ENCODE results near the gene SST. TPM values are rescaled to one million over a fixed set of nuclear protein-coding genes. Genes with fewer than 3 reads are reported as not detected.
A peak's percentile ranks its signal among the peaks of the same experiment; 100 is the strongest.
"Not testable (repeated sequence)": the region's sequence is repeated elsewhere in the genome, so short reads cannot be mapped to it uniquely, and the experiment has no call there.

Gene SST
- total RNA-seq, 4 donors from 2014 or later = not detected

- Histone ChIP-seq H3K4me1 (no peaks in the 10 kb centered on the region), H3K9me3 (no peaks in the 10 kb centered on the region), H3K4me3 (no peak overlapping the region), H3K27me3 (peaks cover 0 to 32% (median 0%) of the 10 kb centered on the region in 4 donors), H3K36me3 (no peaks in the 10 kb centered on the region), H3K27ac (no peak overlapping the region)
- no peak for DNase-seq
- intact Hi-C loops (cut with DNase I) = loop anchor here (5.0 kb wide), 1 partner anchor 463 kb away; no protein-coding TSS in a partner anchor
- WGBS, 2 donors = 52 to 57% methylated on average over 2 of the region's 2 CpGs
- TF ChIP-seq, protein P1, sequence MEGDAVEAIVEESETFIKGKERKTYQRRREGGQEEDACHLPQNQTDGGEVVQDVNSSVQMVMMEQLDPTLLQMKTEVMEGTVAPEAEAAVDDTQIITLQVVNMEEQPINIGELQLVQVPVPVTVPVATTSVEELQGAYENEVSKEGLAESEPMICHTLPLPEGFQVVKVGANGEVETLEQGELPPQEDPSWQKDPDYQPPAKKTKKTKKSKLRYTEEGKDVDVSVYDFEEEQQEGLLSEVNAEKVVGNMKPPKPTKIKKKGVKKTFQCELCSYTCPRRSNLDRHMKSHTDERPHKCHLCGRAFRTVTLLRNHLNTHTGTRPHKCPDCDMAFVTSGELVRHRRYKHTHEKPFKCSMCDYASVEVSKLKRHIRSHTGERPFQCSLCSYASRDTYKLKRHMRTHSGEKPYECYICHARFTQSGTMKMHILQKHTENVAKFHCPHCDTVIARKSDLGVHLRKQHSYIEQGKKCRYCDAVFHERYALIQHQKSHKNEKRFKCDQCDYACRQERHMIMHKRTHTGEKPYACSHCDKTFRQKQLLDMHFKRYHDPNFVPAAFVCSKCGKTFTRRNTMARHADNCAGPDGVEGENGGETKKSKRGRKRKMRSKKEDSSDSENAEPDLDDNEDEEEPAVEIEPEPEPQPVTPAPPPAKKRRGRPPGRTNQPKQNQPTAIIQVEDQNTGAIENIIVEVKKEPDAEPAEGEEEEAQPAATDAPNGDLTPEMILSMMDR (IDR thresholded peaks at IDR 0.05) = no peak
These were observed 14.7 kb upstream of the SST start for GRCh38 chr3:187684880-187685279.

DNA sequence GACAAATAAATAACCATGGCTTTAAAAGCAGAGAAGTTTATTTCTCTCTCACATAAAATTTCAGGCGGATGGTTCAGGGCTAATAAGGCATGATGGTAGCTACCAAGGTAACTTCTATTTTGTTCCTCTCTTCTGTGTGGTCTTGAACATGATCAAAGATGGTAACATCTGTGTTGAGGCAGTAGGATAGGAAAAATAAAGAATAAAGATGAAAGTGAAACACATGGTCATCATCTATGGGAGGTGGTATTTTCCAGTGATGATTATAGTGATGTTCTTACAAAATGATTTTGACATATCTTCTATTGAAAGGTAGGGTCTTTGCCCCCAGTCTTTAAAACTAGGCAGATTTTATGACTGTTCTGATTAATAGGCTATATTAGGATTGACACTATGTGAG, 14.2 kb upstream of the SST start:
- no peaks in the 10 kb centered on the region for H3K36me3 ChIP-seq
- H3K27me3 ChIP-seq = peaks cover 0 to 35% (median 0%) of the 10 kb centered on the region in 4 donors
- no peak overlapping the region for H3K4me3 ChIP-seq
- WGBS, 2 donors = 91 to 95% methylated on average over 1 of the region's 1 CpG
- no peak for TF ChIP-seq POLR2A (IDR thresholded peaks at IDR 0.05)
- TF ChIP-seq, protein P1 (IDR thresholded peaks at IDR 0.05) = no peak
- no peak overlapping the region for H3K27ac ChIP-seq
- no peak for DNase-seq
- intact Hi-C loops (cut with DNase I) = loop anchor here (5.0 kb wide), 1 partner anchor 462 kb away; no protein-coding TSS in a partner anchor
- H3K4me1 ChIP-seq = peaks cover 0 to 3% (median 0%) of the 10 kb centered on the region in 3 donors
- H3K9me3 ChIP-seq = no peaks in the 10 kb centered on the region

DNA sequence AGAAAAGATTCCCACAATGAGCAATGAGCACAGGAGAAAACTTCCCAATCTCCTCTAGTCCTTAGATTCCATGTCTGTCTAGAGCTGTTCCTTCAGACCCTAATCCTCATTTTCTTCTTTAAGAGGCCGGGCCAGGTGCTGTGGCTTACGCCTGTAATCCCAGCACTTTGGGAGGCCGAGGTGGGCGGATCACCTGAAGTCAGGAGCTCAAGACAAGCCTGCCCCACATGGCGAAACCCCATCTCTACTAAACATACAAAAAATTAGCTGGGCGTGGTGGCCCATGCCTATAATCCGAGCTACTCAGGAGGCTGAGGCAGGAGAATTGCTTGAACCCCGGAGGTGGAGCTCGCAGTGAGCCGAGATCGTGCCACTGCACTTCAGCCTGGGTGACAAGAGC, 11.6 kb upstream of the SST start:
- H3K36me3 ChIP-seq, H3K9me3 ChIP-seq, H3K4me1 ChIP-seq, DNase-seq, H3K4me3 ChIP-seq, H3K27ac ChIP-seq: not testable (repeated sequence)
- 77 to 86% methylated on average over 9 to 10 of the region's 11 CpGs for WGBS, 2 donors
- intact Hi-C loops (cut with DNase I) = loop anchor here (5.0 kb wide), 1 partner anchor 459 kb away; no protein-coding TSS in a partner anchor
- peaks cover 0 to 33% (median 0%) of the 10 kb centered on the region in 4 donors for H3K27me3 ChIP-seq

- H3K9me3 ChIP-seq = no peaks in the 10 kb centered on the region
- no peak for DNase-seq
- H3K27me3 ChIP-seq = peaks cover 0 to 50% (median 0%) of the 10 kb centered on the region in 4 donors
- H3K36me3 ChIP-seq = no peaks in the 10 kb centered on the region
- no peak for TF ChIP-seq POLR2A (IDR thresholded peaks at IDR 0.05)
- TF ChIP-seq, protein P1 (IDR thresholded peaks at IDR 0.05) = peak; percentile 85 to 93 (median 90)
- no peak overlapping the region for H3K27ac ChIP-seq
- WGBS, 2 donors = 9 to 24% methylated on average over 6 to 7 of the region's 7 CpGs
- no peak overlapping the region for H3K4me3 ChIP-seq
- H3K4me1 ChIP-seq = peaks cover 0 to 5% (median 0%) of the 10 kb centered on the region in 3 donors
- intact Hi-C loops (cut with DNase I) = loop anchor here (5.0 kb wide), 2 partner anchors 363 to 458 kb away; no protein-coding TSS in a partner anchor
These were observed 9.6 kb upstream of the SST start for GRCh38 chr3:187679638-187680396.

DNA sequence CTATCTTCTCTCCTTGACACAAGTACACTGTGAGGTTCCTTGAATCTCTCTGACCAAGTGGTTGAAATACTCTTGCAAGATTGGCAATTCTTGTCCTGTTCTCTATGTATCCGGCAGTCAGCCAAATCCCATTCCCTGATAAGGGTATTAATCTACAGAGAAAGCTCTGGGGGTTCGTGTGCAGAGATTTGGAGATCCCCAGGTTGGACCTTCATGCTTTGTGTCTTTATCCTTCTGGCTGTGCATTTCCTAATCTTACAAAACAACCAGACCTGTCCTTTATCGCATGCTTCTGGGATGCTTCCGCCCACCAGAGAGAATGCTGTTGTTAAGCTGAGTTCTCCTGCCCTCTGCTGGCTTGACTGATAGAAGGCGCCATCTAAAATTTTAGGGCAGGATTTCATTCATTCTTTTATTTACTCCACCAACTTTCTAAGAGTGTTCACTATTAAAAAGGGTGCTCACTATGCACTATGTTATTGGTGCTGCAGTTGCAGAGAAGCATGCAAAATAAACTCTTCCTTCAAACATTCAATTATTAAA, 8.6 kb upstream of the SST start:
- 24% methylated on average over 5 of the region's 5 CpGs for WGBS, 2 donors
- Histone ChIP-seq H3K4me3 (no peak overlapping the region), H3K36me3 (no peaks in the 10 kb centered on the region), H3K9me3 (no peaks in the 10 kb centered on the region), H3K4me1 (peaks cover 0 to 5% (median 0%) of the 10 kb centered on the region in 3 donors), H3K27me3 (peaks cover 0 to 59% (median 0%) of the 10 kb centered on the region in 4 donors), H3K27ac (no peak overlapping the region)
- DNase-seq = no peak
- intact Hi-C loops (cut with DNase I) = loop anchor here (5.0 kb wide), 1 partner anchor 361 kb away; no protein-coding TSS in a partner anchor
- TF ChIP-seq, protein P1 (IDR thresholded peaks at IDR 0.05) = peak in 5 of 6 experiments; percentile 38 to 69 (median 51)
- no peak for TF ChIP-seq POLR2A (IDR thresholded peaks at IDR 0.05)

Measured in esophagus squamous epithelium (tissue), 5 donors.